Left renal pelvis (tissue), 4 donors: Measurements from ENCODE around the gene TWSG1. TPM values are rescaled to one million over a fixed set of nuclear protein-coding genes. Genes with fewer than 3 reads are reported as not detected.

Source experiments
- DNase-seq, 4 donors: peaks; one replicate each; pipeline ENCODE4 v3.0.0-alpha.2; 2013; ENCODE audit warnings: low read depth in 4 of 4, low spot score in 3 of 4
- polyA plus RNA-seq, 4 donors: library from polyadenylated mRNA; unstranded; fragments of 120-200 nt; gene quantifications; one replicate each; pipeline ENCODE4 v1.2.1, GENCODE V29; 2013; ENCODE audit not compliant: insufficient read length in 4 of 4

Gene TWSG1
- polyA plus RNA-seq = 100 to 1,000 TPM in 2 of 4 donors, 10 to 100 TPM in 2; 83.5 to 149 (median 116) TPM

DNA sequence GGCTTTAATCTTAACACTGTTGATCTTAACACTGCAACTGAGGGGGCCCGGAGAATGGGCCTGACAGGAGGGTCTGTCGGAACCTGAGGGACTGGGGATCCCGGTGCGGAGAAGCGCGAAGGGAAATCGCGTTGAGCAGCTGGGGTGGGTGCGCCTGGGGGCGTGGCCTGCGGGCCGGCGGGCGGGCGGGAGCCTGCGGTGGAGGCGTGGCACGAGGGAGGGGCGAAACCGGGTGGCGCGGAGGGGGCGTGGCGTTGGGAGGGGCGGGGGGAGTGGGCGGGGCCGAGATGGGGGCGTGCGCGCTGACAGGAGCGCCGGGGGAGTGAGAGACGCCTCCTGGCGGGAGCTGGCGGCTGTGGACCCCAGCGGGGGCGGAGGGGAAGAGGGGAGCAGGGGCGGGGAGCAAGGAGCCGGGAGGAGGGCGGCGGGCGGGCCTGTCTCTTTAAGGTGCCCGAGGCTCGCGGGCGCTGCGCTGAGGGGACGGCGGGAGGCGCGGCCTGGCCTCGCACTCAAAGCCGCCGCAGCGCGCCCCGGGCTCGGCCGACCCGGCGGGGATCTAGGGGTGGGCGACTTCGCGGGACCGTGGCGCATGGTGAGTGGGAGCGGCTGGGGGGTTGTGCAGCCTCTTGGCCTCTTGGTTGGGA, at the start of gene TWSG1:
Gene TWSG1, plus strand, starts transcription at position 445 of the 644 bp plus-strand sequence. CDS start 2,457 bp downstream, outside the sequence.
- peak; percentile 76 to 88 (median 86) for DNase-seq

DNA sequence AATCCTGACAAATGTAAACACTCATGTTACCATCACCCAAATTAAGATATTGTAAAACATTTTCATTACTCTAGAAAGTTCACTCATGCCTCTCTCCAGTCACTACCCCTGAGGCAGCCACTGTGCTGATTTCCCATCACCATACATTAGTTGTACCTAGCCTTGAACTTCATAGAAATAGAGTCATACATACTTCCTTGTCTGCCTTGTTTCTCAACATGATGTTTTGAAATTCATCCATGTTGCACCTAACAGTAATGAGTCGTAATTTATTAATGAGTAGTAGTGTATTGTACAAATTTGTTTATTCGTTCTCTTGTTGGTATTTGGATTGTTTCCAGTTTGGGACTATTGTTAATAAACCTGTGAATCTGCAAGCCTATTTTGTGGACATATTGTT, 49.0 kb upstream of the TWSG1 start:
- DNase-seq = no peak

GRCh38 chr18:9287036-9287435, 47.5 kb upstream of the TWSG1 start:
- DNase-seq = no peak

- no peak for DNase-seq
Observed at GRCh38 chr18:9289698-9290097, 44.9 kb upstream of the TWSG1 start.

DNA sequence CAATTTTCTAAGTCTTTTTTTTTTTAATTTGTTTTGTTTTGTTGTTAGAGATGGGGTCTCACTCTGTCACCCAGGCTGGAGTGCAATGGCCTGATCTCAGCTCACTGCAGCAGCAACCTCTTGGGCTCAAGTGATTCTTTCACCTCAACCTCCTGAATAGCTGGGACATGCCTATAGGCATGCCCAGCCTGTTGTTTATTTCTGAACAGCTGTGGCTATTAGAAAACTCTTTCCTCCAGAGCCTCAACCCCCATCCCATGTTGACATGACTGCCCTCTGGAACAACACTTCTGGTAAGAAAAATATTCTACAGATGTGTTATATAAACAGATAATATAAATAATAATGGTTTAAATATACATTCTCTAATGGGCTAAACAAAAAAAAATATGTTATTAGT, 44.4 kb upstream of the TWSG1 start:
- DNase-seq = no peak

GRCh38 chr18:9292047-9292446, 42.5 kb upstream of the TWSG1 start:
- DNase-seq = no peak

DNA sequence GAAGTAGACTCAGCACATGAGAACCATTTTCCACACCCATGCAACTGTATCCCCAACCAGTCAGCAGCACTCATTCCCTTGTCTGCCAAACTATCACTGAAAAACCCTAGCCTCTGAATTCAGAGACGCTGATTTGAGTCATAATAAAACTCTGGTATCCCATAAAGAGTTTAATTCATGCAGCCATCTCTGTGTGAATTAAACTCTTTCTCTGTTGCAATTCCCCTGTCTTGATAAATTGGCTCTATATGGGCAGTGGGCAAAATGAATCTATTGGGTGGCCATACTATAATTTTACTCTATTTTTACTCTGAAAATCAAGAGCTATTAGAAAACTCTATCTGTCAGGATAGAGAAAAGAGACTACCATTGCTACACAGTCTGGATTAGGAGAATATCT, 40.6 kb upstream of the TWSG1 start:
- DNase-seq = no peak

DNA sequence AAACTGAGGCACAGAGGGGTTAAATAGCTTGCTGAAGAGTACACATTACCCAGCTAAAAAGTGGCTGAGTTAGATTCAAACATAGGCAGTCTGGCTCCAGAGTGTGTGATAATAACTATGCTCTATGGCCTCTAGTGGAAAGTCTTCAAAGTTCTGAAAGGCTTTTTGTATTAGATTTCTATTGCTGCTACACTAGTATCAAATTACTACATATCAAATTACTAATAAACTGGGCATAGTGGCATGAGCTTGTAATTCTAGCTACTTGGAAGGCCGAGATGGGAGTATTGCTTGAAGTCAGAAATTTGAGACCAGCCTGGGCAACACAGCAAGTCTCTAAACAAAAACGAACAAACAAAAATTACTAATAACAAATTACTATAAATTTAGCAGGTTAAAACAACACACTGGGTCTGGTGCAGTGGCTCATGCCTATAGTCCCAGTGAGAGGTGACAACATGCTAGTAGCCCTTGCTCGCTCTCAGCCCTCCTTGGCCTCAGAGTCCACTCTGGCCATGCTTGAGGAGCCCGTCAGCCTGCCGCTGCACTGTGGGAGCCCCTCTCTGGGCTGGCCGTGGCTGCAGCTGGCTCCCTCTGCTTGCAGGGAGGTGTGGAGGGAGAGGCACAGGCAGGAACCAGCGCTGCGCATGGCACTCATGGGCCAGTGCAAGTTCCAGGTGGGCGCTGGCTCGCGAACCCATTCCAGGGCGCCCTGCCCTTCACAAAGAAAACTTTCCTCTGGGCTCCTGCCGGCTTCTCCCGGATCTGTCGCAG, 38.2 kb upstream of the TWSG1 start:
- DNase-seq = no peak

DNA sequence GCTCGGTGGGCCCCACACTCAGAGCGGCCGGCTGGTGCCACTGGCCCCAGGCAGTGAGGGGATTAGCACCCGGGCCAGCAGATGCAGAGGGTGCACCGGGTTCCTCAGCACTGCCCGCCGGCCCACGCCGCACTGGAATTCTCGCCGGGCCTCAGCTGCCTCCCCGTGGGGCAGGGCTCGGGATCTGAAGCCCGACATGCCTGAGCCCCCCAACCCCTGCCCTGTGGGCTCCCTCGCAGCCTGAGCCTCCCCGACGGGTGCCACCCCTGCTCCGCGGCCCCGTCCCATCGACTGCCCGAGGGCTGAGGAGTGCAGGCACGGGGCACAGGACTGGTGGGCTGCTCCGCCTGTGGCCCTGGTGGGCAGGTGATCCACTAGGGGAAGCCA, 37.6 kb upstream of the TWSG1 start:
- DNase-seq = no peak

GRCh38 chr18:9304388-9305070, 30.0 kb upstream of the TWSG1 start:
- no peak for DNase-seq

DNA sequence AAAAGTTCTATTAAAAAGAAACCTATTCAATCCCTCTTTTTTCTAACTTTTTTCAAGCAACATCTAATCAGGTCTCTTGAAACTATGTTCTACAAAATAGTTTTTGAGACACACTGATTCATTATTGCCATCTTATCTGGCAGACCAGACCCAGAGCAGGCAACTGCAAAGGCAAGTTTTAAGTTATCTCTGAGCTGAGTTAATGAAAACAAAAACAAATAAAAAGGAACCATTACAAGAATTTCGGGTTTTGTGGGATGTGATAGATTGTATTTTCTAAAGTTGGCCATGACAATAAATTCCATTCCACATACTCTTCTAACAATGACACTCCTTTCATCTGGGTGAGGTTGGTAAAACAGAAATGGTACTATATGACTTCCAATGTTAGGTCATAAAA, 15.2 kb upstream of the TWSG1 start:
- no peak for DNase-seq

GRCh38 chr18:9321017-9321452, 13.5 kb upstream of the TWSG1 start:
- peak; percentile 21 to 37 (median 35) for DNase-seq

GRCh38 chr18:9321736-9322135, 12.8 kb upstream of the TWSG1 start:
- DNase-seq = no peak

DNA sequence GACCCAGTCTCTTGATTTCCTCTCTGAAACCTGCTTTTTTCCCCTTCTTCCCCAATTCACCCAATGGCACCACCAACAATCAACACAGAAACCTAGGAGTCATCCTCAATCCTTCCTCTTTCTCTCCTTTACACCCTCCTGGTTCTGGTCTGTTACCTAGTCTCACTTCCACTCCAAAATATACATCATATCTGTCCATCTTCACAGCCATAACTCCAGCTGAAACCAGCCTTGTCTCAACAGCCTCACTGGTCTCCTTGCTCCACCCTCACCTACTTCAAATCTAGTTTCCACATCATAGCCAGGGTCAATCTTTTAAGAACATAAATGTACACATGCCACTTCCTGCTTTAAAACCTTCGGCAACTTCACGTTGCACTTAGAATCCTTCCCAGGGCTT, 11.8 kb upstream of the TWSG1 start:
- DNase-seq = no peak

- no peak for DNase-seq
Observed at GRCh38 chr18:9323750-9324445, 10.7 kb upstream of the TWSG1 start.

- DNase-seq = no peak
Observed at GRCh38 chr18:9325716-9326115, 8.9 kb upstream of the TWSG1 start.

- DNase-seq = no peak
Observed at GRCh38 chr18:9328776-9329175, 5.8 kb upstream of the TWSG1 start.

DNA sequence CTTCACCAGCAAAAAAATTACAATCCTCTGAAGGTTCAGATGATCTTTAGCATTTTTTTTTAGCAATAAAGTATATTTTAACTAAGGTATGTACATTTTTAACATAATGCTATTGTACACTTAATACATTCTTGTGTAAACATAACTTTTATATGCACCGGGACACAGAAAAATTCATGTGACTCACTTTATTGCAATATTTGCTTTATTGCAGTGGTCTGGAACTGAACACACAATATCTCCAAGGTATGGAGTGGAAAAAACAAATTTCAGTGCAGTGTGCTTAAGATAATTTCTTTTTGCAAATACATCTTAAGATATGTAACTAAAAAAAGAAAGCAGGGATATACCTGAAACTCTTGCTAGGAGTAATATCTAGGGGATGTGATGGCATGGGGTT, 5.1 kb upstream of the TWSG1 start:
- no peak for DNase-seq

- no peak for DNase-seq
Observed at GRCh38 chr18:9330419-9330818, 4.2 kb upstream of the TWSG1 start.

GRCh38 chr18:9333441-9334328, 888 bp upstream of the TWSG1 start:
- DNase-seq = peak in 1 of 4 donors; percentile 20
